GM12878 (cell line): ENCODE measurements around the gene SPRR5. TPM values are rescaled to one million over a fixed set of nuclear protein-coding genes. Genes with fewer than 3 reads are reported as not detected.

Experiments used
- ATAC-seq: fragments of 200-7000 bp; cut with Tn5 transposase; 3 replicates; pipeline ENCODE4 v1.9.1; 2020; ENCODE audit warnings: mild to moderate bottlenecking, moderate library complexity
- BruUV-seq: library from RNA; stranded (reverse); fragments of 400-500 nt; replicated peaks from 2 replicates; lab custom pipeline; 2021; lab: Mats Ljungman, UMichigan
- CTCF ChIA-PET: fragments of 300-600 bp; sonication (Branson Sonifier 250); formaldehyde crosslinking; extraction: SDS; loops from one replicate; lab custom pipeline; 2021; ENCODE audit warnings: inconsistent platforms; lab: Yijun Ruan, JAX
- POLR2A ChIA-PET: fragments of 350-600 bp; formaldehyde crosslinking; extraction: SDS; loops from one replicate; lab custom pipeline; 2021; ENCODE audit warnings: inconsistent platforms; lab: Charles Lee
- RAD21 ChIA-PET: fragments of 300-600 bp; sonication (Branson Sonifier 250); formaldehyde crosslinking; loops from one replicate; lab custom pipeline; 2023; ENCODE audit warnings: antibody characterized with exemption; ENCODE audit not compliant: unreplicated experiment; lab: Charles Lee
- SMC1A ChIA-PET: fragments of 300-600 bp; sonication (Branson Sonifier 250); formaldehyde crosslinking; loops from one replicate; lab custom pipeline; 2023; ENCODE audit not compliant: unreplicated experiment, uncharacterized antibody; lab: Charles Lee
- DNase-seq: peaks from one replicate; pipeline ENCODE4 v3.0.0-alpha.2; 2011; ENCODE audit warnings: low read depth, low spot score
- FAIRE-seq: peaks from 3 replicates; lab custom pipeline; 2011; peaks lifted over from hg19 to GRCh38; lab: Jason Lieb, UNC
- H2AFZ ChIP-seq: 2 replicates; pipeline ENCODE4 v1.6.0; 2011; ENCODE audit warnings: low read depth, low read length, control low read depth; ENCODE audit not compliant: control insufficient read depth
- H3K27ac ChIP-seq: 2 replicates; pipeline ENCODE4 v1.5.1; 2011; ENCODE audit warnings: control low read depth; ENCODE audit not compliant: control insufficient read depth, insufficient read depth
- H3K27me3 ChIP-seq, 2 experiments: replicated peaks in 1 of 2; 2 replicates each; pipeline versions ENCODE4 v1.6.0 to v1.6.1; 2011; ENCODE audit warnings: low read length in 1 of 2; ENCODE audit not compliant: control insufficient read depth in 2 of 2, insufficient read depth in 2 of 2
- H3K36me3 ChIP-seq, 2 experiments: 2 replicates each; pipeline ENCODE4 v1.5.1; 2011; ENCODE audit warnings: low read length in 1 of 2; ENCODE audit not compliant: control insufficient read depth in 2 of 2, insufficient read depth in 2 of 2
- H3K4me1 ChIP-seq: 2 replicates; pipeline ENCODE4 v1.6.1; 2011; ENCODE audit warnings: mild to moderate bottlenecking, low read length, moderate library complexity, mixed read lengths; ENCODE audit not compliant: control insufficient read depth, insufficient read depth
- H3K4me2 ChIP-seq: 2 replicates; pipeline ENCODE4 v1.6.0; 2011; ENCODE audit warnings: control low read depth; ENCODE audit not compliant: control insufficient read depth, insufficient read depth
- H3K4me3 ChIP-seq: fragments of 200-600 bp; sonication (generic); 2 replicates; pipeline ENCODE4 v1.5.1; 2016
- H3K79me2 ChIP-seq: 2 replicates; pipeline ENCODE4 v1.6.0; 2011; ENCODE audit warnings: low read length; ENCODE audit not compliant: control insufficient read depth, insufficient read depth
- H3K9ac ChIP-seq: 2 replicates; pipeline ENCODE4 v1.8.0; 2011; ENCODE audit warnings: low read length, control low read depth, mixed read lengths; ENCODE audit not compliant: control insufficient read depth, insufficient read depth
- H3K9me3 ChIP-seq: replicated peaks from 3 replicates; pipeline ENCODE4 v1.5.1; 2011; ENCODE audit warnings: mild to moderate bottlenecking, low read length; ENCODE audit not compliant: control insufficient read depth, insufficient read depth
- H4K20me1 ChIP-seq: 2 replicates; pipeline ENCODE4 v1.6.0; 2011; ENCODE audit not compliant: control insufficient read depth, insufficient read depth
- BACH1 ChIP-seq: fragments of 450-650 bp; IDR thresholded peaks from 2 replicates; pipeline ENCODE4 v1.6.1; 2017; ENCODE audit warnings: mild to moderate bottlenecking, borderline replicate concordance
- BMI1 ChIP-seq: fragments of 450-650 bp; IDR thresholded peaks from 2 replicates; pipeline ENCODE4 v1.6.1; 2016; ENCODE audit warnings: mild to moderate bottlenecking, moderate library complexity, borderline replicate concordance
- CREB1 ChIP-seq: IDR thresholded peaks from 2 replicates; pipeline ENCODE4 v1.6.1; 2012; ENCODE audit warnings: low read depth, mild to moderate bottlenecking, inconsistent platforms
- E2F8 ChIP-seq: fragments of 450-650 bp; IDR thresholded peaks from 2 replicates; pipeline ENCODE4 v1.6.1; 2018; ENCODE audit warnings: mild to moderate bottlenecking, low read depth, moderate library complexity; ENCODE audit not compliant: partially characterized antibody
- IRF4 ChIP-seq: IDR thresholded peaks from 2 replicates; pipeline ENCODE4 v1.6.1; 2011; ENCODE audit warnings: low read depth, low read length
- KDM1A ChIP-seq: fragments of 200-600 bp; sonication (generic); IDR thresholded peaks from 2 replicates; pipeline ENCODE4 v1.6.1; 2016; ENCODE audit warnings: borderline replicate concordance
- MTA2 ChIP-seq: fragments of 450-650 bp; IDR thresholded peaks from 2 replicates; pipeline ENCODE4 v1.6.1; 2016; ENCODE audit warnings: low read depth, mild to moderate bottlenecking, moderate library complexity
- NR2C2 ChIP-seq: IDR thresholded peaks from 2 replicates; pipeline ENCODE4 v1.6.1; 2011; ENCODE audit warnings: borderline replicate concordance, low read depth; ENCODE audit not compliant: control insufficient read depth, insufficient read length
- PAX8 ChIP-seq: fragments of 450-650 bp; IDR thresholded peaks from 2 replicates; pipeline ENCODE4 v1.6.1; 2017; ENCODE audit warnings: mild to moderate bottlenecking, moderate library complexity
- RAD21 ChIP-seq: IDR thresholded peaks from 2 replicates; pipeline ENCODE4 v1.6.1; 2011; ENCODE audit warnings: mild to moderate bottlenecking, low read depth, low read length, moderate library complexity; ENCODE audit not compliant: insufficient read depth
- RELA ChIP-seq: fragments of 450-650 bp; IDR thresholded peaks from 2 replicates; pipeline ENCODE4 v1.8.0; 2014; ENCODE audit warnings: borderline replicate concordance; ENCODE audit not compliant: partially characterized antibody
- SMAD1 ChIP-seq: fragments of 450-650 bp; IDR thresholded peaks from 2 replicates; pipeline ENCODE4 v1.6.1; 2018; ENCODE audit warnings: mild to moderate bottlenecking, low read depth; ENCODE audit not compliant: partially characterized antibody
- SPI1 ChIP-seq: IDR thresholded peaks from 2 replicates; pipeline ENCODE4 v1.6.1; 2011; ENCODE audit warnings: low read depth, mild to moderate bottlenecking, low read length, moderate library complexity, borderline replicate concordance; ENCODE audit not compliant: insufficient read depth
- SRF ChIP-seq, 2 experiments: IDR thresholded peaks; 2 replicates each; pipeline ENCODE4 v1.6.1; 2011; ENCODE audit warnings: low read depth in 2 of 2, low read length in 2 of 2, mild to moderate bottlenecking in 1 of 2, moderate library complexity in 1 of 2
- TBL1XR1 ChIP-seq: IDR thresholded peaks from 2 replicates; pipeline ENCODE4 v1.6.1; 2012; ENCODE audit warnings: low read depth, low read length, improper control_type of control experiment
- TCF12 ChIP-seq: IDR thresholded peaks from 2 replicates; pipeline ENCODE4 v1.6.1; 2011; ENCODE audit warnings: low read depth, mild to moderate bottlenecking, low read length
- ZNF217 ChIP-seq: fragments of 450-650 bp; IDR thresholded peaks from 2 replicates; pipeline ENCODE4 v1.6.1; 2017; ENCODE audit warnings: antibody characterized with exemption, mild to moderate bottlenecking
- WGBS: methylation state at CpG from one replicate; pipeline ENCODE4 v1.1.6; 2016; ENCODE audit warnings: low lambda C conversion rate; ENCODE audit not compliant: insufficient replicate concordance, insufficient coverage; ENCODE audit errors: missing lambda C conversion rate; 5-methylcytosine and 5-hydroxymethylcytosine counted together
- in situ Hi-C: fragments of 300-500 bp; cut with MboI; formaldehyde crosslinking; loops from 9 replicates; pipeline ENCODE4 v1.14.3; 2018; ENCODE audit warnings: mixed read lengths
- intact Hi-C: fragments of 100-400 bp; cut with micrococcal nuclease; formaldehyde crosslinking; loops from one replicate; pipeline ENCODE4 v1.14.2; 2022; ENCODE audit not compliant: unreplicated experiment
- polyA plus RNA-seq, 11 experiments: library from polyadenylated mRNA; depleted of rRNA in 4 of 11; unstranded in 6 of 11; stranded (reverse) in 5 of 11; fragments of >200 nt; fragmentation: Nextera tagmentation in 4 of 11; fragmentation: Illumina TruSeq in 1 of 11; extraction: Ambion mirVana in 4 of 11; extraction: Trizol in 1 of 11; gene quantifications; 1 replicate in 1 of 11; 2 replicates in 10 of 11; pipeline versions ENCODE4 v1.2.1 to v1.2.3, GENCODE V29; 2011 to 2016; ENCODE audit warnings: inconsistent platforms in 2 of 11, missing spikeins in 2 of 11, low read depth in 1 of 11
- total RNA-seq, 4 experiments: library from RNA; depleted of rRNA in 3 of 4; stranded (reverse); fragments of >200 nt in 3 of 4; fragmentation: Illumina TruSeq in 1 of 4; extraction: Trizol in 1 of 4; gene quantifications; 2 replicates each; pipeline versions ENCODE4 v1.2.1 to v1.2.3, GENCODE V29; 2013 to 2021

The SPRR5 gene
- total and polyA plus RNA-seq, 10 of the 15 experiments (the other 5 are each of a cell fraction or from before 2014, with no cell fraction given): not detected

GRCh38 chr1:152969036-152969435, 22.0 kb downstream of the SPRR5 start:
- intact Hi-C loops: loop anchor here (10.0 kb wide), 1 partner anchor 256 kb away; no protein-coding TSS in a partner anchor
- H3K4me3 ChIP-seq: no peak overlapping the region
- no peak overlapping the region for H3K9ac ChIP-seq
- H3K36me3 ChIP-seq: no peaks in the 10 kb centered on the region
- ChIA-PET SMC1A (interaction anchor here (2.0 kb wide), 1 partner anchor 223 kb away, joined by 7 read pairs; no protein-coding TSS in a partner anchor), RAD21 (no interaction called here), CTCF (interaction anchor here (1.5 kb wide), 2 partner anchors 9 to 224 kb away, joined by 4 to 5 read pairs; no protein-coding TSS in a partner anchor), POLR2A (no interaction called here)
- H3K4me2 ChIP-seq: no peak overlapping the region
- H3K27me3 ChIP-seq: no peaks in the 10 kb centered on the region; a peak in 1 of 4 replicates
- no peak for DNase-seq
- in situ Hi-C loops: no loop called here
- TF ChIP-seq PAX8 (no peak), ZNF217 (no peak), KDM1A (no peak), RELA (no peak), CREB1 (no peak), SPI1 (0 out of 2 replicates have a peak, but pooled peaks have one; percentile 4), BMI1 (no peak), TBL1XR1 (no peak)
- H2AFZ ChIP-seq: no peak overlapping the region
- no peaks in the 10 kb centered on the region for H4K20me1 ChIP-seq
- H3K4me1 ChIP-seq: peaks cover 6% of the 10 kb centered on the region; the same call in 1 of the 2 replicates
- H3K27ac ChIP-seq: no peak overlapping the region
- no TSS peak for BruUV-seq
- no peaks in the 10 kb centered on the region for H3K9me3 ChIP-seq
- FAIRE-seq: no peak
- no peaks in the 10 kb centered on the region for H3K79me2 ChIP-seq
- WGBS: 38% methylated on average over 2 of the region's 2 CpGs
- no peak for ATAC-seq

- intact Hi-C loops (no loop called here), in situ Hi-C loops (no loop called here)
- peaks cover 6% of the 10 kb centered on the region; the same call in 1 of the 2 replicates for H3K4me1 ChIP-seq
- H3K27ac ChIP-seq: no peak within 1 kb of the TSS
- no peak within 1 kb of the TSS for H3K4me2 ChIP-seq
- BruUV-seq: no TSS peak
- WGBS: 49% methylated on average over 6 of the region's 6 CpGs
- no peak for DNase-seq
- ChIA-PET CTCF (interaction anchor here (1.0 to 1.4 kb wide), 2 partner anchors 10 to 222 kb away, joined by 3 to 4 read pairs; no protein-coding TSS in a partner anchor), SMC1A (interaction anchor here (1.6 kb wide), 1 partner anchor 9 kb away, joined by 5 read pairs; no protein-coding TSS in a partner anchor), POLR2A (no interaction called here), RAD21 (no interaction called here)
- H4K20me1 ChIP-seq: no peaks in the 10 kb centered on the region; the same call in 1 of the 2 replicates
- H2AFZ ChIP-seq: no peak within 1 kb of the TSS
- no peaks in the 10 kb centered on the region for H3K27me3 ChIP-seq
- no peaks in the 10 kb centered on the region for H3K9me3 ChIP-seq
- no peak for ATAC-seq
- H3K36me3 ChIP-seq: no peaks in the 10 kb centered on the region
- FAIRE-seq: no peak
- H3K4me3 ChIP-seq: no peak within 1 kb of the TSS
- H3K9ac ChIP-seq: no peak within 1 kb of the TSS
- no peaks in the 10 kb centered on the region for H3K79me2 ChIP-seq
- TF ChIP-seq TCF12: no peak
- TF ChIP-seq NR2C2: no peak
- no peak for TF ChIP-seq MTA2
- no peak for TF ChIP-seq IRF4
- TF ChIP-seq BACH1: no peak
- TF ChIP-seq SRF (IDR thresholded peaks at IDR 0.05; ENCODE audit: low read depth in 2 of 2, low read length in 2 of 2): no peak
- no peak for TF ChIP-seq RAD21
- no peak for TF ChIP-seq E2F8
- TF ChIP-seq SMAD1: no peak
- TF ChIP-seq RELA: no peak
Measured at GRCh38 chr1:152970495-152970894, 23.5 kb downstream of the SPRR5 start, which contains the start of gene SPRR4. SPRR4 (plus strand) TSS chr1:152970648; CDS start chr1:152971891, 1,243 bp downstream.
